HEK293 (cell line): ENCODE results near the gene RCSD1.

Experiments used
- CTCF ChIA-PET: fragments of 350-600 bp; formaldehyde crosslinking; extraction: SDS; loops from one replicate; lab custom pipeline; 2021; ENCODE audit warnings: antibody characterized with exemption; lab: Yijun Ruan, JAX
- POLR2A ChIA-PET: fragments of 300-600 bp; formaldehyde crosslinking; extraction: SDS; loops from one replicate; lab custom pipeline; 2020; ENCODE audit warnings: antibody characterized with exemption, inconsistent platforms; lab: Yijun Ruan, JAX
- H3K27ac ChIP-seq: fragments of 200-500 bp; sonication (Bioruptor generic); 2 replicates; pipeline ENCODE4 v1.5.1; 2014; ENCODE audit warnings: low read depth, low read length, control low read depth, inconsistent platforms; ENCODE audit errors: extremely low read depth
- H3K36me3 ChIP-seq, 2 experiments: fragments of 200-500 bp in 1 of 2; sonication (Bioruptor generic) in 1 of 2; 1 replicate in 1 of 2; 2 replicates in 1 of 2; pipeline ENCODE4 v1.5.1; 2014 to 2017; ENCODE audit warnings: inconsistent platforms in 2 of 2, low read length in 2 of 2; ENCODE audit not compliant: control insufficient read depth in 2 of 2, insufficient read depth in 1 of 2
- H3K4me1 ChIP-seq: fragments of 200-500 bp; sonication (Bioruptor generic); 2 replicates; pipeline ENCODE4 v1.5.1; 2014; ENCODE audit warnings: mild to moderate bottlenecking, low read length, inconsistent platforms; ENCODE audit not compliant: control insufficient read depth, insufficient read depth
- H3K4me3 ChIP-seq: 2 replicates; pipeline ENCODE4 v1.5.1; 2011; ENCODE audit warnings: low read depth, mild to moderate bottlenecking, control low read depth, low read length, moderate library complexity
- H3K9me3 ChIP-seq: fragments of 200-500 bp; sonication (Bioruptor generic); 2 replicates; pipeline ENCODE4 v1.5.1; 2014; ENCODE audit warnings: low read depth, low read length, inconsistent platforms; ENCODE audit not compliant: control insufficient read depth, insufficient read depth
- GLIS1 ChIP-seq: fragments of 450-650 bp; formaldehyde crosslinking; IDR thresholded peaks from 2 replicates; pipeline ENCODE4 v1.5.1; 2016; ENCODE audit warnings: missing biosample characterization, missing genetic modification characterization
- SCRT2 ChIP-seq: fragments of 450-650 bp; formaldehyde crosslinking; IDR thresholded peaks from 2 replicates; pipeline ENCODE4 v1.5.1; 2016; ENCODE audit warnings: missing biosample characterization, missing genetic modification characterization
- SP2 ChIP-seq: fragments of 450-650 bp; formaldehyde crosslinking; IDR thresholded peaks from 2 replicates; pipeline ENCODE4 v1.5.1; 2016; ENCODE audit warnings: missing biosample characterization, missing genetic modification characterization
- SP3 ChIP-seq: fragments of 450-650 bp; formaldehyde crosslinking; IDR thresholded peaks from 2 replicates; pipeline ENCODE4 v1.5.1; 2016; ENCODE audit warnings: missing biosample characterization, missing genetic modification characterization
- YY2 ChIP-seq: fragments of 450-650 bp; formaldehyde crosslinking; IDR thresholded peaks from 2 replicates; pipeline ENCODE4 v1.5.1; 2016; ENCODE audit warnings: missing biosample characterization, missing genetic modification characterization
- ZBTB11 ChIP-seq: fragments of 450-650 bp; formaldehyde crosslinking; conservative IDR thresholded peaks from 2 replicates; pipeline ENCODE4 v1.5.1; 2016; ENCODE audit warnings: low read depth, missing biosample characterization, missing genetic modification characterization
- ZBTB7A ChIP-seq: fragments of 450-650 bp; formaldehyde crosslinking; IDR thresholded peaks from 2 replicates; pipeline ENCODE4 v1.5.1; 2016; ENCODE audit warnings: low read depth, missing biosample characterization, missing genetic modification characterization
- ZEB2 ChIP-seq: fragments of 450-650 bp; formaldehyde crosslinking; IDR thresholded peaks from 2 replicates; pipeline ENCODE4 v1.5.1; 2016; ENCODE audit warnings: missing biosample characterization, missing genetic modification characterization
- ZFP37 ChIP-seq: fragments of 450-650 bp; formaldehyde crosslinking; IDR thresholded peaks from 2 replicates; pipeline ENCODE4 v1.5.1; 2016; ENCODE audit warnings: missing biosample characterization, missing genetic modification characterization
- ZFP69B ChIP-seq: fragments of 450-650 bp; formaldehyde crosslinking; IDR thresholded peaks from 2 replicates; pipeline ENCODE4 v1.5.1; 2016; ENCODE audit warnings: missing biosample characterization, missing genetic modification characterization
- ZNF10 ChIP-seq: fragments of 450-650 bp; formaldehyde crosslinking; IDR thresholded peaks from 2 replicates; pipeline ENCODE4 v1.5.1; 2017; ENCODE audit warnings: missing biosample characterization, missing genetic modification characterization
- ZNF114 ChIP-seq: fragments of 450-650 bp; formaldehyde crosslinking; IDR thresholded peaks from 2 replicates; pipeline ENCODE4 v1.5.0; 2017; ENCODE audit warnings: missing biosample characterization, missing genetic modification characterization
- ZNF132 ChIP-seq: fragments of 450-650 bp; formaldehyde crosslinking; IDR thresholded peaks from 2 replicates; pipeline ENCODE4 v1.5.1; 2017; ENCODE audit warnings: missing biosample characterization, missing genetic modification characterization, borderline replicate concordance
- ZNF19 ChIP-seq: fragments of 450-650 bp; formaldehyde crosslinking; IDR thresholded peaks from 2 replicates; pipeline ENCODE4; 2016; ENCODE audit warnings: missing biosample characterization, missing genetic modification characterization, low read depth
- ZNF223 ChIP-seq: fragments of 450-650 bp; formaldehyde crosslinking; IDR thresholded peaks from 2 replicates; pipeline ENCODE4 v1.5.1; 2016; ENCODE audit warnings: missing biosample characterization, missing genetic modification characterization
- ZNF292 ChIP-seq: fragments of 450-650 bp; formaldehyde crosslinking; IDR thresholded peaks from 2 replicates; pipeline ENCODE4 v1.5.1; 2016; ENCODE audit warnings: low read depth, missing biosample characterization, missing genetic modification characterization, borderline replicate concordance
- ZNF501 ChIP-seq: fragments of 450-650 bp; formaldehyde crosslinking; IDR thresholded peaks from 2 replicates; pipeline ENCODE4 v1.5.1; 2016; ENCODE audit warnings: missing biosample characterization, missing genetic modification characterization
- ZNF555 ChIP-seq: fragments of 450-650 bp; formaldehyde crosslinking; conservative IDR thresholded peaks from 2 replicates; pipeline ENCODE4 v1.5.1; 2017; ENCODE audit warnings: missing biosample characterization, mild to moderate bottlenecking, missing genetic modification characterization, inconsistent platforms
- ZNF561 ChIP-seq: fragments of 450-650 bp; IDR thresholded peaks from 2 replicates; pipeline ENCODE4 v1.5.1; 2018; ENCODE audit warnings: missing biosample characterization, missing genetic modification characterization, borderline replicate concordance
- ZNF600 ChIP-seq: fragments of 450-650 bp; formaldehyde crosslinking; IDR thresholded peaks from 2 replicates; pipeline ENCODE4 v1.5.1; 2016; ENCODE audit warnings: missing biosample characterization, missing genetic modification characterization
- ZNF692 ChIP-seq: fragments of 450-650 bp; formaldehyde crosslinking; IDR thresholded peaks from 2 replicates; pipeline ENCODE4 v1.5.1; 2016; ENCODE audit warnings: missing biosample characterization, missing genetic modification characterization
- ZNF785 ChIP-seq: fragments of 450-650 bp; formaldehyde crosslinking; IDR thresholded peaks from 2 replicates; pipeline ENCODE4 v1.5.1; 2016; ENCODE audit warnings: missing biosample characterization, missing genetic modification characterization
- ZSCAN16 ChIP-seq: fragments of 450-650 bp; formaldehyde crosslinking; IDR thresholded peaks from 2 replicates; pipeline ENCODE4 v1.5.1; 2016; ENCODE audit warnings: missing biosample characterization, missing genetic modification characterization
- ZSCAN30 ChIP-seq: fragments of 450-650 bp; IDR thresholded peaks from 2 replicates; pipeline ENCODE4 v1.5.1; 2018; ENCODE audit warnings: missing biosample characterization, mild to moderate bottlenecking, missing genetic modification characterization, moderate library complexity
- ZXDB ChIP-seq: fragments of 450-650 bp; formaldehyde crosslinking; IDR thresholded peaks from 2 replicates; pipeline ENCODE4 v1.5.1; 2016; ENCODE audit warnings: missing biosample characterization, missing genetic modification characterization
- TF ChIP-seq, protein P1 (sequence below): sonication (generic); formaldehyde crosslinking; IDR thresholded peaks from 2 replicates; pipeline ENCODE4 v1.8.1; 2022; ENCODE audit warnings: mild to moderate bottlenecking, moderate library complexity, missing genetic modification reagents
- TF ChIP-seq, protein P2 (sequence below): fragments of 450-650 bp; formaldehyde crosslinking; IDR thresholded peaks from 2 replicates; pipeline ENCODE4 v1.5.1; 2016; ENCODE audit warnings: missing biosample characterization, missing genetic modification characterization

The RCSD1 gene

DNA sequence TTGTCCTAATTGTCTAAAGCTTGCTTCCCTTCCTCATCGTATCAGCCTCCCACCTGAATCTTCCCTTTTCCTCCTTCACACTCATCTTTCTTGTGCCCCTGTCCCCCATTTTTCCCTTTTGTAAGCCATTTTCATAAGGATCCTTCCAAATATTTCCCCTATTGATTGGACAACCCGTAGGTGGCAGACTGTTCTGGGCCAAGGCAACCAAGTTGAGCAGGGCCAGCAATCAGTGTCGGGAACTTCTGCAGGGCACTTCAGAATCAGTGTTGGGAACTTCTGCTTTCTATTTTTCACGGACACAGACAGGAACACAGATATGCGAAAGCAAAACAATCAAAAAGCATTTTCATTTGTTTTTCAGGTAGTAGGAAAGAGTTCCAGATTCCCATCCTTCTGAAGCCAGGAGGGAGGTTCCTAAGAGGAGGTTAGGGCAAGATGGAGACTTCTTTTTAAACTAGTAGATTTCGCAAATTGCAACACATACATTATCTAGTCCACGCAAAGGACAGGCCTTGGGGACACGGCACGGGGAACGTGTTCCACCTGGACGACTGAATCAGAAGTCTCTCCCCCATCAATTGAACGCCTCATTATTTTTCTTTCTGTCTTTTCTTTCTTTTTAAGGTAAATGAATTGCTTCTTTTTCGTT is 91.1 kb downstream of the RCSD1 start (continued):
- TF ChIP-seq ZNF292 (tag by site-specific recombination) = no peak
- peak; percentile 55; the same call in 1 of the 2 replicates for TF ChIP-seq YY2 (tag by site-specific recombination)
- TF ChIP-seq ZNF10 (tag by site-specific recombination) = peak; percentile 43; the same call in 1 of the 2 replicates

DNA sequence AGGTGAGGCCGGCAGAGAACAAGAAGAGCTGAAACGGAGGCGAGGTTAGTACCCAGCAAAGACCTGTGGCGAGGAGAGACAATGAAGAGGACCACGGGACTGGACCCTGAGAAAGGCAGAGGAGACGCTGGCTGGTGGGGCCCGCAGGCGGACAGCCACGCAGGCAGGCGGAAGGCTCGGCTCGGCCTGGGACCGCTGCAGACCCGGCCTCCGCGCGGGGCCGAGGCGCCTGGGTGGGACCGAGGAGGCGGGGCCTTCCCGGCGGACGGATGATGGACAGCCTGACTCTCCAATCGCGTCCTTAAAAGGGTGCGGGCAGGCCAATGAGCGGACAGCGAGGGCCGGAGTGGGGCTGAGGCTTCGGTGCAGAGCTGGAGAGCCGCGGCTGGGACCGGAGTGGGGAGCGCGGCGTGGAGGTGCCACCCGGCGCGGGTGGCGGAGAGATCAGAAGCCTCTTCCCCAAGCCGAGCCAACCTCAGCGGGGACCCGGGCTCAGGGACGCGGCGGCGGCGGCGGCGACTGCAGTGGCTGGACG is 91.7 kb downstream of the RCSD1 start, which contains the start of gene MPZL1:
MPZL1 (plus strand) TSS at position 366 of the 535 bp plus-strand sequence. CDS start 170 bp downstream, outside the sequence.
- peaks cover 5% of the 10 kb centered on the region for H3K4me1 ChIP-seq
- no peaks in the 10 kb centered on the region for H3K36me3 ChIP-seq
- H3K4me3 ChIP-seq = peak within 1 kb of the TSS; percentile 90
- H3K27ac ChIP-seq = peak within 1 kb of the TSS; percentile 73
- ChIA-PET CTCF (interaction anchor here (1.0 kb wide), 1 partner anchor 361 kb away, joined by 4 read pairs; no protein-coding TSS in a partner anchor), POLR2A (interaction anchor here (0.5 to 1.0 kb wide), 5 partner anchors 41 to 415 kb away, joined by 3 read pairs; partner anchors contain the start of genes CREG1 and GPR161)
- H3K9me3 ChIP-seq = no peaks in the 10 kb centered on the region
- TF ChIP-seq ZNF223 = no peak
- 0 out of 2 replicates have a peak, but pooled peaks have one; percentile 50 for TF ChIP-seq ZXDB (tag by site-specific recombination)
- TF ChIP-seq, protein P1, sequence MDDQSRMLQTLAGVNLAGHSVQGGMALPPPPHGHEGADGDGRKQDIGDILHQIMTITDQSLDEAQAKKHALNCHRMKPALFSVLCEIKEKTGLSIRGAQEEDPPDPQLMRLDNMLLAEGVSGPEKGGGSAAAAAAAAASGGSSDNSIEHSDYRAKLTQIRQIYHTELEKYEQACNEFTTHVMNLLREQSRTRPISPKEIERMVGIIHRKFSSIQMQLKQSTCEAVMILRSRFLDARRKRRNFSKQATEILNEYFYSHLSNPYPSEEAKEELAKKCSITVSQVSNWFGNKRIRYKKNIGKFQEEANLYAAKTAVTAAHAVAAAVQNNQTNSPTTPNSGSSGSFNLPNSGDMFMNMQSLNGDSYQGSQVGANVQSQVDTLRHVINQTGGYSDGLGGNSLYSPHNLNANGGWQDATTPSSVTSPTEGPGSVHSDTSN (CRISPR knock-in tag) = peak; percentile 100
- 0 out of 2 replicates have a peak, but pooled peaks have one; percentile 4 for TF ChIP-seq ZFP37 (tag by site-specific recombination)
- no peak for TF ChIP-seq ZNF555
- 0 out of 2 replicates have a peak, but pooled peaks have one; percentile 9 for TF ChIP-seq ZNF561 (tag by site-specific recombination)
- TF ChIP-seq ZBTB7A (tag by site-specific recombination) = no peak
- TF ChIP-seq ZNF132 (tag by site-specific recombination) = no peak
- peak; percentile 99 for TF ChIP-seq ZFP69B (tag by site-specific recombination)
- TF ChIP-seq ZNF114 (tag by site-specific recombination) = no peak
- peak; percentile 99 for TF ChIP-seq ZNF692 (tag by site-specific recombination)
- TF ChIP-seq ZNF785 (tag by site-specific recombination) = peak; percentile 13; the same call in 1 of the 2 replicates
- peak; percentile 28; the same call in 1 of the 2 replicates for TF ChIP-seq ZEB2 (tag by site-specific recombination)
- peak; percentile 97 for TF ChIP-seq SP2
- TF ChIP-seq ZSCAN30 (tag by site-specific recombination) = peak; percentile 19; the same call in 1 of the 2 replicates
- TF ChIP-seq GLIS1 (tag by site-specific recombination) = 0 out of 2 replicates have a peak, but pooled peaks have one; percentile 23
- 0 out of 2 replicates have a peak, but pooled peaks have one; percentile 32 for TF ChIP-seq SCRT2 (tag by site-specific recombination)
- no peak for TF ChIP-seq ZSCAN16
- TF ChIP-seq, protein P2, sequence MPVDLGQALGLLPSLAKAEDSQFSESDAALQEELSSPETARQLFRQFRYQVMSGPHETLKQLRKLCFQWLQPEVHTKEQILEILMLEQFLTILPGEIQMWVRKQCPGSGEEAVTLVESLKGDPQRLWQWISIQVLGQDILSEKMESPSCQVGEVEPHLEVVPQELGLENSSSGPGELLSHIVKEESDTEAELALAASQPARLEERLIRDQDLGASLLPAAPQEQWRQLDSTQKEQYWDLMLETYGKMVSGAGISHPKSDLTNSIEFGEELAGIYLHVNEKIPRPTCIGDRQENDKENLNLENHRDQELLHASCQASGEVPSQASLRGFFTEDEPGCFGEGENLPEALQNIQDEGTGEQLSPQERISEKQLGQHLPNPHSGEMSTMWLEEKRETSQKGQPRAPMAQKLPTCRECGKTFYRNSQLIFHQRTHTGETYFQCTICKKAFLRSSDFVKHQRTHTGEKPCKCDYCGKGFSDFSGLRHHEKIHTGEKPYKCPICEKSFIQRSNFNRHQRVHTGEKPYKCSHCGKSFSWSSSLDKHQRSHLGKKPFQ = no peak
- TF ChIP-seq ZNF600 (tag by site-specific recombination) = peak; percentile 88
- peak; percentile 69 for TF ChIP-seq SP3
- no peak for TF ChIP-seq ZNF19 (tag by site-specific recombination)
- TF ChIP-seq ZNF501 (tag by site-specific recombination) = peak; percentile 11; the same call in 1 of the 2 replicates
- peak; percentile 45 for TF ChIP-seq ZBTB11 (tag by site-specific recombination)
